WERI-Rb-1 (cell line): ENCODE measurements around the gene TNIK.

Source experiments
- DNase-seq: peaks from one replicate; pipeline ENCODE4 v3.0.0-alpha.2; 2020
- H3K27ac ChIP-seq: fragments of 250-450 bp; sonication (Bioruptor Pico); 2 replicates; pipeline ENCODE4 v1.5.1; 2020; ENCODE audit warnings: mild to moderate bottlenecking, moderate library complexity
- H3K27me3 ChIP-seq: fragments of 250-450 bp; sonication (Bioruptor Pico); 2 replicates; pipeline ENCODE4 v1.5.1; 2021; ENCODE audit warnings: mild to moderate bottlenecking, low read depth, moderate library complexity; ENCODE audit not compliant: insufficient read depth, severe bottlenecking
- H3K36me3 ChIP-seq: fragments of 250-450 bp; sonication (Bioruptor Pico); 2 replicates; pipeline ENCODE4 v1.5.1; 2020; ENCODE audit warnings: mild to moderate bottlenecking, moderate library complexity
- H3K4me3 ChIP-seq: 2 replicates; pipeline ENCODE4 v1.5.1; 2011; ENCODE audit warnings: low read depth, mild to moderate bottlenecking, control low read depth, low read length
- H3K9me3 ChIP-seq: fragments of 250-450 bp; sonication (Bioruptor Pico); 2 replicates; pipeline ENCODE4 v1.5.1; 2021; ENCODE audit warnings: mild to moderate bottlenecking, moderate library complexity; ENCODE audit not compliant: severe bottlenecking
- TF ChIP-seq, protein P1 (sequence below): IDR thresholded peaks from 2 replicates; pipeline ENCODE4 v1.5.1; 2011; ENCODE audit warnings: low read depth, mild to moderate bottlenecking, control low read depth, inconsistent platforms, low read length

Gene TNIK

DNA sequence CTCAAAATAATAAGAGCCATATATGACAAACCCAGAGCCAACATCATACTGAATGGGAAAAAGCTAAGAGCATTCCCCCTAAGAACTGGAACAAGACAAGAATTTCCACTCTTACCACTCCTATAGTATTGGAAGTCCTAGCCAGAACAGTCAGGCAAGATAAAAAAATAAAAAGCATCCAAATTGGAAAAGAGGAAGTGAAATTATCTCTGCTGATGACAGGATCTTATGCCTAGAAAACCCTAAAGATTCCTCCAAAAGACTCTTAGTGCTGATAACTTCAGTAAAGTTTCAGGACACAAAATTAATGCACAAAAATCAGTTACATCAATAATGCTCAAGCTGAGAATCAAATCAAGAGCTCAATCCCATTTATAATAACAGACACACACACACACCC, 387.8 kb downstream of the TNIK start:
- no peaks in the 10 kb centered on the region for H3K36me3 ChIP-seq
- no peaks in the 10 kb centered on the region for H3K27me3 ChIP-seq
- no peaks in the 10 kb centered on the region for H3K9me3 ChIP-seq
- H3K27ac ChIP-seq, result no peak overlapping the region
- DNase-seq, result no peak
- TF ChIP-seq, protein P1, sequence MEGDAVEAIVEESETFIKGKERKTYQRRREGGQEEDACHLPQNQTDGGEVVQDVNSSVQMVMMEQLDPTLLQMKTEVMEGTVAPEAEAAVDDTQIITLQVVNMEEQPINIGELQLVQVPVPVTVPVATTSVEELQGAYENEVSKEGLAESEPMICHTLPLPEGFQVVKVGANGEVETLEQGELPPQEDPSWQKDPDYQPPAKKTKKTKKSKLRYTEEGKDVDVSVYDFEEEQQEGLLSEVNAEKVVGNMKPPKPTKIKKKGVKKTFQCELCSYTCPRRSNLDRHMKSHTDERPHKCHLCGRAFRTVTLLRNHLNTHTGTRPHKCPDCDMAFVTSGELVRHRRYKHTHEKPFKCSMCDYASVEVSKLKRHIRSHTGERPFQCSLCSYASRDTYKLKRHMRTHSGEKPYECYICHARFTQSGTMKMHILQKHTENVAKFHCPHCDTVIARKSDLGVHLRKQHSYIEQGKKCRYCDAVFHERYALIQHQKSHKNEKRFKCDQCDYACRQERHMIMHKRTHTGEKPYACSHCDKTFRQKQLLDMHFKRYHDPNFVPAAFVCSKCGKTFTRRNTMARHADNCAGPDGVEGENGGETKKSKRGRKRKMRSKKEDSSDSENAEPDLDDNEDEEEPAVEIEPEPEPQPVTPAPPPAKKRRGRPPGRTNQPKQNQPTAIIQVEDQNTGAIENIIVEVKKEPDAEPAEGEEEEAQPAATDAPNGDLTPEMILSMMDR, result no peak
- no peak overlapping the region for H3K4me3 ChIP-seq

DNA sequence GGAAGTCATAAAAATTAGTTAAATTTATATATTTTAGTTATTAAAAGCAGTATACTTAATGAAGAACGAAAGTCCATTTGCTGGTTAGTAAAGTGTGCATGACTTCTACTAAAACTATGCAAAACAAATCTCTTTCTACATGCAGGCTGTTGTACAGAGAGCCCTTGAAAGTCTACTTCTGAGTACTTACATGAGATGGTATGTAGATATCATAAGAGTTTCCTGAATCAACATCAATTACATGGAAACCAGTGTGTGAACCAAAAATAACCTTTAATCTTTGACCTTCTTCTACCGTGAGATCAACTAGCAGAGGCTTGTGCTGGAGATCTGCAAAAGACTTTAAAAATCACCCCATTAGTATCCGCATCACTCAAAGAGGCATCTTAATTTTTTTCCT, 391.5 kb downstream of the TNIK start:
- no peaks in the 10 kb centered on the region for H3K36me3 ChIP-seq
- H3K27me3 ChIP-seq, result no peaks in the 10 kb centered on the region
- TF ChIP-seq, protein P1, result no peak
- no peak for DNase-seq
- H3K9me3 ChIP-seq, result no peaks in the 10 kb centered on the region
- H3K4me3 ChIP-seq, result no peak overlapping the region
- H3K27ac ChIP-seq, result no peak overlapping the region

DNA sequence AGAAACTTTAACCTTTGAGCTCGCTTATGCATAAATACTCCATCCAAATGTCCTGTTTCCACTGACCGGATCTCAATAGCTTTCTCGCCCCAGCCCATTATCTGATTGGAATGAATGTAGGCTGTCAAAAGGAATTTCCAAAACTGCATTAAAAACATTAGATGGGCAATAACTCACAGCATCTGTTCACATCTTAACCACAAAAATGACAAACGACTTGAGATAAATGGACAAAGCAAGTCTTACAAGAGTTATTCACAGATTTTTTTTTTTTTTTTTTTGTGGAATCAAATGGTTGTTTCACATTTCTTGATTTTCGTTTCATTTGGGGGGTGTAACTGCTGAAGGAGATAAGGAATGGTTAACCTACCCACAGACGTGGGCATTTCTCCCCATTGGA, 394.0 kb downstream of the TNIK start:
- H3K36me3 ChIP-seq, result no peaks in the 10 kb centered on the region
- H3K4me3 ChIP-seq, result no peak overlapping the region
- DNase-seq, result no peak
- TF ChIP-seq, protein P1, result no peak
- no peaks in the 10 kb centered on the region for H3K27me3 ChIP-seq
- no peak overlapping the region for H3K27ac ChIP-seq
- H3K9me3 ChIP-seq, result no peaks in the 10 kb centered on the region

DNA sequence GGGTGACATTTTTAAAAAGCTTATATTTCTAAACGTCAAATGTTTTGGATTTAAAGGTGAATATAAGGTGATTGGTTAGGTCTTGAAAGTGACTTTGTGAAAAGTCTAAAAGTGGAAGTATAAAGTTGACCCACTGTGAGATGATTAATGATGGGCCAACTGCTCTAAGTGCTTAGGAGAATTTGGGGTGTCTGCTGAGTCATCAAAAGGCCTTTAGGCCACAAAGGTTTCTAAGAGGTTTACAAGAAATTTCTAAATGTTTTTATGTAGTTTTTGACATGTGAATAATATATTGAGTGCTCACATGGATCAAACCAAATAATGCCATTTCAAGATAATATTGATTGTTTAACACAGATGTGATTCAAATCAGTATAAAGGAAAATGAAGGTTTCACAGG, 394.5 kb downstream of the TNIK start:
- Histone ChIP-seq H3K4me3 (no peak overlapping the region), H3K27ac (no peak overlapping the region)
- TF ChIP-seq, protein P1, result no peak

DNA sequence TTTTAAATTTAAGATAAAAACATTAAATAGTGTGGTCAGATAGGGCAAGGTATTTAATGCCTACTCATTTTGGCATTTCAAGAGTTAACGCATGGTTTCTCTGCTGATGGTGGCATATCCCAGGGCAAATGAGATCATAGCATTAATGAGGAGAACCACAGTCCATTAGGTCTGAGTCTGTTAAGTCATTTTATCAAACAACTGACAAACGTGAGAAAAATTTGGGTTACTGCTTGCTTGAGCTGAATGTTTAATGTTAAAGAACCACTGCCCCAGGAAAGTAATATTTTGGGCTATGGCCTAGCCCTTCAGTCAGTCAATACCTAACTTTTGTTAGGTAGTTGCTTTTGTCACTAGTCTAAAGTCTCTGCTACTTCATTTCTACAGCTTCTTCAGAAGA, 395.7 kb downstream of the TNIK start:
- DNase-seq, result no peak
- TF ChIP-seq, protein P1, result no peak

More for the DNA sequence above, 394.5 kb downstream of the TNIK start:
- H3K36me3 ChIP-seq, result no peaks in the 10 kb centered on the region
- DNase-seq, result no peak
- H3K9me3 ChIP-seq, result no peaks in the 10 kb centered on the region
- H3K27me3 ChIP-seq, result no peaks in the 10 kb centered on the region

DNA sequence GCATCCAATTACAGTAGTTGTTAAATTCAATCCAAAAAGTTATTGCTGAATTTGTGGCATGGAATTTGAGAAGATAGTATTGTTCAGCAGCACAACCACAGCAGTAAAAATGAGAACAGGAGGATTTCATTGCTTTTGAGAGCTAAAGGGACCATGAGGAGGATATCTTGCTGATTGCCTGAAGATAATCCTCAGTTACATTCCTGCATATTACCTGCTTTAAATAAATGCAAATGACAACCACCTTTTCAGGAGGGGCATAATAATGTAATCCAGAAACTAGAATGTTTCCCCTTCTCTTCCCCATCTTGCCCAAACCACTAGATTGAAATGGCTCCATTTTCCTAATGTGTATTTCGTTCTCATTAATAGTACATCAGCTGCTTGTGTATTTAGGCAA, 398.5 kb downstream of the TNIK start:
- TF ChIP-seq, protein P1, result no peak
- Histone ChIP-seq H3K9me3 (no peaks in the 10 kb centered on the region), H3K27me3 (no peaks in the 10 kb centered on the region), H3K27ac (no peak overlapping the region), H3K36me3 (no peaks in the 10 kb centered on the region), H3K4me3 (no peak overlapping the region)
- no peak for DNase-seq

More for the DNA sequence above, 395.7 kb downstream of the TNIK start:
- H3K27me3 ChIP-seq, result no peaks in the 10 kb centered on the region
- H3K4me3 ChIP-seq, result no peak overlapping the region
- H3K36me3 ChIP-seq, result no peaks in the 10 kb centered on the region
- no peak overlapping the region for H3K27ac ChIP-seq
- H3K9me3 ChIP-seq, result no peaks in the 10 kb centered on the region
